ENCODE measurements around the gene ODF4.

DNA sequence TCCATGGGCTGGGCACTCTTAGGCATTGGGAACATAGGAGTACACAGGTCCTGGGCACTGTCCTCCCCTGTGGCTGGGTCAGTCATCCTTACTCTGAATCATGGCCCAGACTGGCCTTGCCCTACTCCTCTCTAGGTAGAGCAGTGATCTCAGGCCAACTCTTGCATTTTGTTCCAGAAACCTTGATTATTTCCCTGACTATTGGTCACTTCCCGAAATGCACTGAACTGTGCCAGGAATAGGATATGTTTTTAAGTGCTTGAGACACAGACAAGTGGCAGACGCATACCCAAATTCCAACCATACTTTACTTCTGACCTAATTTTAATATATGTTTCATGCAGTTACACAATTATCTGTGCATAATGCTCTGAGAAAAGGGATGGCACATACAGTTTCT lies 26.6 kb downstream of the ODF4 start:
- TF ChIP-seq NFE2L2 (IDR thresholded peaks at IDR 0.05; ENCODE audit: low read depth, low read length) (no peak), SMC3 (IDR thresholded peaks at IDR 0.05; ENCODE audit: low read depth, low read length) (no peak), RFX5 (IDR thresholded peaks at IDR 0.05; ENCODE audit: low read depth, low read length) (no peak), RCOR1 (IDR thresholded peaks at IDR 0.05; ENCODE audit: insufficient replicate concordance, low read length) (no peak), MAZ (IDR thresholded peaks at IDR 0.05; ENCODE audit: borderline replicate concordance, low read depth, low read length) (no peak), POLR2A (IDR thresholded peaks at IDR 0.05; ENCODE audit: low read depth, low read length) (no peak), RAD21 (IDR thresholded peaks at IDR 0.05; ENCODE audit: low read length) (no peak), BHLHE40 (IDR thresholded peaks at IDR 0.05; ENCODE audit: low read depth, low read length) (no peak), FOS (IDR thresholded peaks at IDR 0.05; ENCODE audit: low read depth, low read length) (no peak), MXI1 (IDR thresholded peaks at IDR 0.05; ENCODE audit: borderline replicate concordance, low read depth, low read length) (no peak)
- TF ChIP-seq, protein P1, sequence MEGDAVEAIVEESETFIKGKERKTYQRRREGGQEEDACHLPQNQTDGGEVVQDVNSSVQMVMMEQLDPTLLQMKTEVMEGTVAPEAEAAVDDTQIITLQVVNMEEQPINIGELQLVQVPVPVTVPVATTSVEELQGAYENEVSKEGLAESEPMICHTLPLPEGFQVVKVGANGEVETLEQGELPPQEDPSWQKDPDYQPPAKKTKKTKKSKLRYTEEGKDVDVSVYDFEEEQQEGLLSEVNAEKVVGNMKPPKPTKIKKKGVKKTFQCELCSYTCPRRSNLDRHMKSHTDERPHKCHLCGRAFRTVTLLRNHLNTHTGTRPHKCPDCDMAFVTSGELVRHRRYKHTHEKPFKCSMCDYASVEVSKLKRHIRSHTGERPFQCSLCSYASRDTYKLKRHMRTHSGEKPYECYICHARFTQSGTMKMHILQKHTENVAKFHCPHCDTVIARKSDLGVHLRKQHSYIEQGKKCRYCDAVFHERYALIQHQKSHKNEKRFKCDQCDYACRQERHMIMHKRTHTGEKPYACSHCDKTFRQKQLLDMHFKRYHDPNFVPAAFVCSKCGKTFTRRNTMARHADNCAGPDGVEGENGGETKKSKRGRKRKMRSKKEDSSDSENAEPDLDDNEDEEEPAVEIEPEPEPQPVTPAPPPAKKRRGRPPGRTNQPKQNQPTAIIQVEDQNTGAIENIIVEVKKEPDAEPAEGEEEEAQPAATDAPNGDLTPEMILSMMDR (conservative IDR thresholded peaks at IDR 0.05; ENCODE audit: low read depth, low read length): no peak
- TF ChIP-seq, protein P2, sequence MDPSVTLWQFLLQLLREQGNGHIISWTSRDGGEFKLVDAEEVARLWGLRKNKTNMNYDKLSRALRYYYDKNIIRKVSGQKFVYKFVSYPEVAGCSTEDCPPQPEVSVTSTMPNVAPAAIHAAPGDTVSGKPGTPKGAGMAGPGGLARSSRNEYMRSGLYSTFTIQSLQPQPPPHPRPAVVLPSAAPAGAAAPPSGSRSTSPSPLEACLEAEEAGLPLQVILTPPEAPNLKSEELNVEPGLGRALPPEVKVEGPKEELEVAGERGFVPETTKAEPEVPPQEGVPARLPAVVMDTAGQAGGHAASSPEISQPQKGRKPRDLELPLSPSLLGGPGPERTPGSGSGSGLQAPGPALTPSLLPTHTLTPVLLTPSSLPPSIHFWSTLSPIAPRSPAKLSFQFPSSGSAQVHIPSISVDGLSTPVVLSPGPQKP (IDR thresholded peaks at IDR 0.05; ENCODE audit: borderline replicate concordance, low read depth, low read length): no peak
- TF ChIP-seq, protein P3, sequence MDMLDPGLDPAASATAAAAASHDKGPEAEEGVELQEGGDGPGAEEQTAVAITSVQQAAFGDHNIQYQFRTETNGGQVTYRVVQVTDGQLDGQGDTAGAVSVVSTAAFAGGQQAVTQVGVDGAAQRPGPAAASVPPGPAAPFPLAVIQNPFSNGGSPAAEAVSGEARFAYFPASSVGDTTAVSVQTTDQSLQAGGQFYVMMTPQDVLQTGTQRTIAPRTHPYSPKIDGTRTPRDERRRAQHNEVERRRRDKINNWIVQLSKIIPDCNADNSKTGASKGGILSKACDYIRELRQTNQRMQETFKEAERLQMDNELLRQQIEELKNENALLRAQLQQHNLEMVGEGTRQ (IDR thresholded peaks at IDR 0.05; ENCODE audit: low read depth, low read length): no peak
